ENCODE data around the gene WDR73.
A peak's percentile ranks its signal among the peaks of the same experiment; 100 is the strongest.
"Not testable (repeated sequence)": the region's sequence is repeated elsewhere in the genome, so short reads cannot be mapped to it uniquely, and the experiment has no call there.

WDR73 gene

GRCh38 chr15:84656972-84657371 is 2.9 kb upstream of the WDR73 start:
- DNase-seq, result no peak

DNA sequence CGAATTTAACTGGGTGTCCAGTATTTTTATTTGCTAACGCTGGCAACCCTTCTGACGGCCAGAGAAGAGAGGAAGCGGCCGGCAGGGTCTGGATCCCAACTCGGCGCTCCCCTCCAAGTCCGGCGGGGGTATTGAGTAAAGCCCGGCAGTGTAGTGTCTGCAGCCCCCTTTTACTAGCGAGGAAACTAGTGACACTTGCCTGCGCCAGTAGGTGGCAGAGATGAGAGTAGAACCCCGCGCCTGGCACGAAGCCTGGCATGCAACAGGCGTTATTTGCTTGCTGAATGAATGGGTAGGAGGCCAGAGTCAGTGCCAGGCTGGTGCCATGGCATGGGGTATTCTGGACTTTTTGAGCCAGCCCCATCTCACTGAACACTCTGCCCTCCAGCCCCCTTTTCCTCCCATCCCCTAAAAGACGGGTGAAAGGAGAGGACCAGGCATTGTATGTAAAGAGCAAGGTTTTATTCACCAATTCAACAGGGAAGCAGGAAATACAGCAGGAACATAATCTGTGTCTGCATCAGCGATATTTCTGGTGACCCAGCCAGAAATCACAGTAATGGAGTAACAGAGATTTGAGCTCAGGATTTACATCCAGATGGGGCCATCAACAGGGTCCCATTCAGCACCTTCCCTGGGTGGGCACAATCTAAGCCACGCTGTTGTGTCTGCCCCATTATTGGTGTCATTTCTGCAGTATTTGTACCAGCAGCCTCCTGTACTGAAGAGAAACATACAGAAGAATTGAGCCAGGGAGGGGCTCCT is 788 bp upstream of the WDR73 start:
- peak; percentile 82 to 89 for DNase-seq

DNA sequence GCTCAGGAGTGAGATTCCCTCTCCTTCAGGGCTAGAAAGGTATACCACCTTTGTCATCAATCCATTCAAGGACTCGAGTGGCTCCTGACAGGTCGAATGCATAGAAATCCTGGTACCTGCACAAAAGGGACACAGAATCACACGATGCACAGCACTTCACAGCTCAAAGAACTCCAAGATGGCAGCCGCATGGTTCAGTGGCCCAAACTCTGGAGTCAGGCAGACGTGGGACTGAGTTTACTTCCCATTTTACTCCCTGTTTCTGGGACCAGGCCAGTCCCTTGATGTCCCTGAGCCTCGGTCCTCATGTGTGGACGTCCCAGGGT is 536 bp downstream of the WDR73 start:
- DNase-seq, result no peak

GRCh38 chr15:84649706-84650105 is 4.4 kb downstream of the WDR73 start:
- no peak for DNase-seq

DNA sequence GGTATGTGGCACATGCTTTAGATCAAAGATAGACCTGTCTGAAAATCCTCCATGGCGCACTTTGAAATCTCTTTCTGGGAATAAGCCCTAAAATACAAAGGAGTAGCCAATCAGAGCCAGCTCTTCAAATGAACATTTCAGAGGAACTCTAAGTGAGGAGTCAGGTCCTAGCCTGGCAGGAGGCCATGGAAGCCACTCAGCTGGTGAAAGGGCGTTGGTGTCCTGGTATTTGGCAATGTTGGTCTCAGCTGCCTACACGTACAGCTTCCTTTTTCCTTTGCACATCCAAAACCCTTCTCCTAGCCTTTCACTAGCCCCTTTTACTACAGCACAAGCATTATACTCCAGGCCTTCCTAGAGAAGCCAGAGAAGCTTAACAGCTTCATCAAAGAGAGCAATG is 5.5 kb downstream of the WDR73 start:
- no peak for DNase-seq

GRCh38 chr15:84647726-84648125 is 6.4 kb downstream of the WDR73 start:
- DNase-seq, result no peak

DNA sequence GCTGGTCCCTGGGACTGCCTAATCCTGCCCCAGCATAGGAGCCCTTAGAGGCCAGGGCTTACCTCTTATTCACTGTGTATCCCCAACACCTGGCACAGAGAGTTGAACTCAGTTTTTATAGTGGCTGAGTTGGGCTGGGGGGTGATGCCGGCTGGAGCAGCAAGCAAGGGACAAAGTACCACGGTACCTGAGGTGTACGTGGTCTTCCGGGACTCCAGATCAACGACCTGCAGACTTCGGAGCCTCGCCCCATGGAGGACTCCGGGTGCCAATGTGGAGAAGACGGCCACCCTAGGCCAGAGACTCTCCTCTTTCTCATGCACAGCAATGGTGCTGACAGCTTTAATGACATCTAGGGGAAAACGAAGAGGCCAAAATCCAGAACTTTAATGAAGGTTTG is 8.1 kb downstream of the WDR73 start:
- no peak for DNase-seq

DNA sequence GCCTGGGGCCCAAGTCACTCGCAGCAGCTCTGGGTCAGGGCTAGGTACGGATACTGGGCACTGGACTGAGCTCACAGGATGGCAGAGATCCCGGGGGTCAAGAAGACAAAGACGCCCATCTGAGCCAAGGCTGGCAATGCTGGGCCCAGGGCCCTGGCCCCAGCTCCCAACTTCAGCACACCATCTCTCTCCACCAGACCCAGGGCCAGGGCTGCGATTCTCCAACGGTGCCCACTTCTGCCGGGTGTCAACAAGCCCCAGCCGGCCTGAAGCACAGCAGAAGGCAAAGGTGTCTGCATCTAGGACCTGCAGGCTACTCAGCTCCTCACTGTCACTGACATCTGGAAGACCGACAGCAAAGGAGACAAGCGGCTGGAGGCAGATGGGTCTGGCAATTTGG is 8.6 kb downstream of the WDR73 start:
- DNase-seq, result no peak

GRCh38 chr15:84643838-84644237 is 10.2 kb downstream of the WDR73 start:
- DNase-seq, result no peak

- not testable (repeated sequence) for DNase-seq
Observed at GRCh38 chr15:84642640-84643039, 11.4 kb downstream of the WDR73 start.

- DNase-seq, result not testable (repeated sequence)
Observed at GRCh38 chr15:84641871-84642270, 12.2 kb downstream of the WDR73 start.

GRCh38 chr15:84638103-84638502 is 16.0 kb downstream of the WDR73 start:
- peak in 1 of 2 experiments; percentile 15 for DNase-seq

DNA sequence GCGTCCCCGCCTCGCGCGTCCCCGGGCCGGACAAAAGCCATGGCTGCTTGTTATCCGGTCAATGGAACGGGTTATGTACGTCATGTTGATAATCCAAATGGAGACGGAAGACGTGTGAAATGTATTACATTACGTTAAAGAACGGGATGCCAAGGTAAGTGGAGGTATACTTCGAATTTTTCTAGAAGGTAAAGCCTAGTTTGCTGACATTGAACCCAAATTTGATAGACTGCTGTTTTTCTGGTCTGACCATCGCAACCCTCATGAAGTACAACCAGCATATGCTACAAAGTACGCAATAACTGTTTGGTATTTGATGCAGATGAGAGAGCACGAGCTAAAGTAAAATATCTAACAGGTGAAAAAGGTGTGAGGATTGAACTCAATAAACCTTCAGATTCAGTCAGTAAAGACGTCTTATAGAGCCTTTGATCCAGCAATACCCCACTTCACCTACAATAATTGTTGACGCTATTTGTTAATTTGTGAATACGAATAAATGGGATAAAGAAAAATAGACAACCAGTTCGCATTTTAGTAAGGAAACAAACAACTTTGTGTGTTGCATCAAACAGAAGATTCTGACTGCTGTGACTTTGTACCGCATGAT is 19.8 kb downstream of the WDR73 start:
- no peak for DNase-seq

DNA sequence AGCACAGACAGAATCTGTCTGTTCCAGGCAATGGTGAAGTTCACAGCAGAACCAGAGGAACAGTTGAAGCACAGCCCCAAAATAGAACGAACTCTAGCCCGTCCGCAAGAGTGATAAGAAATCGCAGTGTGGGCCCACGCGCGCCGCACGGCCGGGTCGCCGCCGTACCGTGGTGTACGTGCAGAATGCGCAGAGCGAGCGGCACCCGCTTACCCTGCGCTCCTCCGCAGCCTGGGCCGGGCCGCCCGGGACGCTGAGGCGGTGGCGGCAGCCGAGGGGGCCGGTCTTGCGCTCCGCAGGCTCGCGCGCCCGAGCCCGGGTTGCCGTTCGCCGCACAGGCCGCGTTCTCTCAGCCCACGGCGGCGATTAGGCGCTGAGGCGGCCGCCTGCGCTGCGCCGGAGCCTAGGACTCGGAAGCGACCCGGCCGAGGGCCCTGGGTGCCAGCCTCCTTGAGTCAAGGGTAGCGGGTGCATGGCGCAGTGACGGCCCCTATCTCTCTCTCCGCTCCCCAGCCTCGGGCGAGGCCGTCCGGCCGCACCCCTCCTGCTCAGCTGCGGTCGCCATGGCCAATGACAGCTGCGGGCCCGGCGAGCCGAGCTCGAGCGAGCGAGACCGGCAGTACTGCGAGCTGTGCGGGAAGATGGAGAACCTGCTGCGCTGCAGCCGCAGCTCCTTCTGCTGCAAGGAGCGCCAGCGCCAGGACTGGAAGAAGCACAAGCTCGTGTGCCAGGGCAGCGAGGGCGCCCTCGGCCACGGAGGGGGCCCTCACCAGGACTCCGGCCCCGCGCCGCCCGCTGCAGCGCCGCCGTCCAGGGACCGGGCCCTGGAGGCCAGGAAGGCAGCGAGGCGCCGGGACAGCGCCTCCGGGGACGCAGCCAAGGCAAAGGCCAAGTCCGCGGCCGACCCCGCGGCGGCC is 20.5 kb downstream of the WDR73 start:
- DNase-seq, result peak; percentile 38 to 67

- DNase-seq, result no peak
Observed at GRCh38 chr15:84631706-84632272, 22.3 kb downstream of the WDR73 start.

DNA sequence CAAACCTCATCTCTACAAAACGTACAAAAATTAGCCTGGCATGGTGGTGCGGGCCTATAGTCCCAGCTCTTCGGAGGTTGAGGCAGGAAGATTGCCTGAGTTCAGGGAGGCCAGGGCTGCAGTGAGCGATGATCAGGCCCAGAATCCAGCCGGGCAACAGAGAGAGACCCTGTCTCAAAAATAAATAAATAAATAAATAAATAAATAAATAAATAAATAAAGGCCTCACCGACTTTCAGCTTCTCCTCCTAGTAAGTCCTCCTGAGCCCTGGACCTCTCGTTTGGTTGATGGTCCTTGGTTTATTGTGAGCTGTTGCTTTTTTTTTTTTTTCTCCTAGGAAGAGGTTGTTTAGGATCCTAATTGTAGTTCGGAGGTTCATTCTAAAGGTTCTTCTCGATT is 25.1 kb downstream of the WDR73 start:
- DNase-seq, result no peak

DNA sequence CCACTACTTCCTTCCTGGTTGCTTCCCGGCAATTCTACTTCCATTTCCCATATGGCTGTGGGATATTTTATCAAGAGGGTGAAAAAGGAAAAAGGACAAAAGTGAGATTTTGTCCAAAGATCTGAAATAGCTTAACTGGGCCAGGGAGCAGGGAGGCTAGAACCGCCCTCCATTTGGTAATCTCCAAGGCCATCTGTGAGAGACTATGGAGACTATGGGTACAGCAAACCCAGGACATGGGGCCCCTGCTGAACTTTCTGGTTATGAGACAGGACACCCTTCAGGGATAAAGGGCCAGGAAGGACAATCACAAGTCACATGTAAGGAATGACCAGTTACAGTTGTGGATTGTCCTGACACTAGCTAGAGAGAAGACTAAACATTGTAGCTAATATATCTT is 29.0 kb downstream of the WDR73 start:
- DNase-seq, result no peak

DNA sequence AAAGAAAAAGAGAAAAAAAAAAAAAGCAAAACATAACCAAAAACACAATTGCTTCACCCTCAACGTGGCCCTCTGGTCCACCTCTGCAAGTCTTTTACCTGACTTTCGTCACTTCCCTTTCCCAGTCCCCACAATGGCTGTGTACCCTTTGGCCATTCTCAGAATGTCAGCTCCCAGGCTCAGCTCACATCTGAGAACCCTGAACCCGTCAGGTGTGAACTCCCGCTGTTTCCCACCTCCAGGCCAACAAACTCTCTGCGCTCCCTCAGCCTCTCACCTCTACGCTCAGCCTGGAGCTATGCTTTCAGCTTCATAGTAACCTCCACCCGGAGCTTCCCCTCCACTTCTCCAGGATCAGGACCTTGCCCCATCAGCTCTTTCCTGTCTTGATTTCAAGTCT is 29.7 kb downstream of the WDR73 start:
- DNase-seq, result no peak

DNA sequence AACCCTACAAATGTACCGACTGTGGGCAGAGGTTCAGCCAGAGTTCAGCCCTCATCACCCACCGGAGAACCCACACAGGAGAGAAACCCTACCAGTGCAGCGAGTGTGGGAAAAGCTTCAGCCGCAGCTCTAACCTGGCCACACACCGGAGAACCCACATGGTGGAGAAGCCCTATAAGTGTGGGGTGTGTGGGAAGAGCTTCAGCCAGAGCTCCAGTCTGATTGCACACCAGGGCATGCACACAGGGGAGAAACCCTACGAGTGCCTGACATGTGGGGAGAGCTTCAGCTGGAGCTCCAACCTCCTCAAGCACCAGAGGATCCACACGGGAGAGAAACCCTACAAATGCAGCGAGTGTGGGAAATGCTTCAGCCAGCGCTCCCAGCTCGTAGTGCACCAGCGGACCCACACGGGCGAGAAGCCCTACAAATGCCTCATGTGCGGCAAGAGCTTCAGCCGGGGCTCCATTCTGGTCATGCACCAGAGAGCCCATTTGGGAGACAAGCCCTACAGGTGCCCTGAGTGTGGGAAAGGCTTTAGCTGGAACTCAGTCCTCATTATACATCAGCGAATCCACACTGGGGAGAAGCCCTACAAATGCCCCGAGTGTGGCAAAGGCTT is 32.6 kb downstream of the WDR73 start:
- DNase-seq, result no peak

DNA sequence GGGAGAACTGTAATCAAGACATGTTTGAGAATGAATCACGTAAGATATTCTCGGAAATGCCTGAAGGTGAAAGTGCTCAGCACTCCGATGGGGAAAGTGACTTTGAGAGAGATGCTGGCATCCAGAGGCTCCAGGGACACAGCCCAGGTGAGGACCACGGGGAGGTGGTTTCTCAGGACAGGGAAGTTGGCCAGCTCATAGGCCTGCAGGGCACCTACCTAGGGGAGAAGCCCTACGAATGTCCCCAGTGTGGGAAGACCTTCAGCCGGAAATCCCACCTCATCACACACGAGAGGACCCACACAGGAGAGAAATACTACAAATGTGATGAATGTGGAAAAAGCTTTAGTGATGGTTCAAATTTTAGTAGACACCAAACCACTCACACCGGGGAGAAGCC is 33.5 kb downstream of the WDR73 start:
- no peak for DNase-seq

DNA sequence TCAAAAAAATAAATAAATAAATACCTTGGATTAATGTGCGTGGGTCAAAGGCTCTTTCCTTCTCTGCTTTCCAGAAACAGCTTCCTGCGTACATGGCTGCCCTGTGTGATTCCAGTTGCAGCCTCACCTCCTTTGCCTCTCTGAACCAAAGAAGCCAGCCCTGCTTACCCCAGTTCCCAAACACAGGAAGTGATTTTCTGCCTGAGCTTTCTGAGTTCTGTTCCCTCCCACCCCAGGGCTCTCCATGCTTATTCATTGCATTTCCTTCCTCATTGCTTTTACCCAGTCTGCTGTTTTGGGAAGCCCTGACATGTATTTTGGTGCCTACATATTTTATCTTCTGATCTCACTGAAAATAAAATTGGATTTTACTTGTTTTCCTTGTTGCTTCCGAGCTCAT is 37.8 kb downstream of the WDR73 start:
- no peak for DNase-seq

- no peak for DNase-seq
Observed at GRCh38 chr15:84611631-84612030, 42.5 kb downstream of the WDR73 start.

Data from NCI-H2081 (cell line).